Endothelial cell of umbilical vein (primary cell): Measurements from ENCODE around the gene ILKAP. TPM values are rescaled to one million over a fixed set of nuclear protein-coding genes. Genes with fewer than 3 reads are reported as not detected.

ENCODE experiments used
- BruUV-seq: library from RNA; stranded (reverse); fragments of 400-500 nt; replicated peaks from 2 replicates; lab custom pipeline; 2021; lab: Mats Ljungman, UMichigan
- CTCF ChIA-PET: fragments of 300-600, 350-600 bp; sonication (Branson Sonifier 250); formaldehyde crosslinking; loops from one replicate; lab custom pipeline; 2021; ENCODE audit warnings: antibody characterized with exemption, inconsistent platforms; lab: Charles Lee
- POLR2A ChIA-PET: fragments of 300-600, 350-600 bp; sonication (Branson Sonifier 250); formaldehyde crosslinking; loops from one replicate; lab custom pipeline; 2021; ENCODE audit warnings: antibody characterized with exemption, inconsistent platforms; lab: Charles Lee
- DNase-seq: peaks from one replicate; pipeline ENCODE4 v3.0.0-alpha.2; 2011; ENCODE audit warnings: low read depth, low spot score
- FAIRE-seq: peaks from 2 replicates; lab custom pipeline; 2011; peaks lifted over from hg19 to GRCh38; lab: Jason Lieb, UNC
- H2AFZ ChIP-seq: 2 replicates; pipeline ENCODE4 v1.6.0; 2012; ENCODE audit warnings: low read depth, low read length, control low read depth, inconsistent platforms
- H3K27ac ChIP-seq: 2 replicates; pipeline ENCODE4 v1.5.1; 2011; ENCODE audit warnings: low read depth, mild to moderate bottlenecking, control low read depth, low read length, moderate library complexity; ENCODE audit not compliant: insufficient read depth
- H3K27me3 ChIP-seq, 2 experiments: 2 replicates each; pipeline versions ENCODE4 v1.6.0 to v1.6.1; 2011; ENCODE audit warnings: low read length in 2 of 2, mixed read lengths in 1 of 2; ENCODE audit not compliant: control insufficient read depth in 2 of 2, insufficient read depth in 2 of 2
- H3K36me3 ChIP-seq, 2 experiments: 2 replicates in 1 of 2; 3 replicates in 1 of 2; pipeline ENCODE4 v1.5.1; 2011; ENCODE audit warnings: low read length in 2 of 2, mild to moderate bottlenecking in 1 of 2, moderate library complexity in 1 of 2; ENCODE audit not compliant: control insufficient read depth in 2 of 2, insufficient read depth in 2 of 2; ENCODE audit errors: extremely low read depth in 1 of 2
- H3K4me1 ChIP-seq: 3 replicates; pipeline ENCODE4 v1.5.1; 2011; ENCODE audit warnings: mild to moderate bottlenecking, low read length; ENCODE audit not compliant: control insufficient read depth, insufficient read depth; ENCODE audit errors: extremely low read depth
- H3K4me2 ChIP-seq: 2 replicates; pipeline ENCODE4 v1.6.1; 2011; ENCODE audit warnings: low read length, control low read depth, mixed read lengths; ENCODE audit not compliant: insufficient read depth
- H3K4me3 ChIP-seq, 3 experiments: fragments of 200-600 bp in 1 of 3; sonication (generic), shearing (Covaris generic) in 1 of 3; replicated peaks in 1 of 3; 2 replicates each; pipeline ENCODE4 v1.5.1; 2011 to 2016; ENCODE audit warnings: control low read depth in 3 of 3, low read length in 3 of 3, mild to moderate bottlenecking in 2 of 3, inconsistent platforms in 1 of 3, low read depth in 1 of 3, moderate library complexity in 1 of 3; ENCODE audit not compliant: insufficient read depth in 1 of 3
- H3K79me2 ChIP-seq: 2 replicates; pipeline ENCODE4 v1.6.0; 2012; ENCODE audit warnings: low read length, inconsistent platforms; ENCODE audit not compliant: control insufficient read depth, insufficient read depth
- H3K9ac ChIP-seq: replicated peaks from 2 replicates; pipeline ENCODE3; 2011; ENCODE audit warnings: low read length, control low read depth; ENCODE audit not compliant: insufficient read depth; ENCODE audit errors: extremely low read depth
- H3K9me1 ChIP-seq: replicated peaks from 3 replicates; pipeline ENCODE4 v1.6.0; 2011; ENCODE audit warnings: mild to moderate bottlenecking, low read length; ENCODE audit not compliant: control insufficient read depth, insufficient read depth; ENCODE audit errors: extremely low read depth
- H3K9me3 ChIP-seq: replicated peaks from 2 replicates; pipeline ENCODE4 v1.5.1; 2012; ENCODE audit warnings: low read length, inconsistent platforms; ENCODE audit not compliant: control insufficient read depth, insufficient read depth
- H4K20me1 ChIP-seq: replicated peaks from 2 replicates; pipeline ENCODE3; 2011; ENCODE audit warnings: mild to moderate bottlenecking, low read length; ENCODE audit not compliant: control insufficient read depth, insufficient read depth; ENCODE audit errors: extremely low read depth
- CTCF ChIP-seq, 2 donors: IDR thresholded peaks; 1 replicate in 1 of 2; 2 replicates in 1 of 2; pipeline ENCODE4 v1.5.1; 2011; ENCODE audit warnings: low read length in 2 of 2, mild to moderate bottlenecking in 2 of 2, moderate library complexity in 2 of 2, control low read depth in 1 of 2, inconsistent platforms in 1 of 2, low read depth in 1 of 2; ENCODE audit not compliant: insufficient read depth in 1 of 2; ENCODE audit errors: extremely low read depth in 1 of 2
- EZH2 ChIP-seq: IDR thresholded peaks from 2 replicates; pipeline ENCODE4 v1.6.1; 2012; ENCODE audit warnings: borderline replicate concordance, low read depth, mild to moderate bottlenecking, moderate library complexity, low read length, inconsistent platforms; ENCODE audit not compliant: severe bottlenecking
- FOS ChIP-seq: IDR thresholded peaks from 2 replicates; pipeline ENCODE4 v1.6.1; 2011; ENCODE audit warnings: mild to moderate bottlenecking, low read length, moderate library complexity, borderline replicate concordance; ENCODE audit not compliant: insufficient read depth
- GATA2 ChIP-seq: IDR thresholded peaks from 2 replicates; pipeline ENCODE4 v1.7.0; 2011; ENCODE audit warnings: low read depth, mild to moderate bottlenecking, moderate library complexity, mixed read lengths, low read length; ENCODE audit not compliant: insufficient read length, insufficient read depth
- JUN ChIP-seq: IDR thresholded peaks from 2 replicates; pipeline ENCODE4 v1.6.1; 2011; ENCODE audit warnings: borderline replicate concordance, low read depth; ENCODE audit not compliant: insufficient read length, insufficient read depth
- MAX ChIP-seq: IDR thresholded peaks from 2 replicates; pipeline ENCODE4 v1.6.1; 2011; ENCODE audit not compliant: insufficient read depth, insufficient read length
- MYC ChIP-seq: IDR thresholded peaks from one replicate; pipeline ENCODE4 v1.6.1; 2011; ENCODE audit warnings: mild to moderate bottlenecking, low read depth, low read length
- POLR2A ChIP-seq: IDR thresholded peaks from 2 replicates; pipeline ENCODE4 v1.6.1; 2012; ENCODE audit warnings: low read depth, mild to moderate bottlenecking, control low read depth, low read length
- POLR2AphosphoS5 ChIP-seq: IDR thresholded peaks from 2 replicates; pipeline ENCODE4 v1.6.1; 2012; ENCODE audit warnings: low read depth, mild to moderate bottlenecking, control low read depth, low read length, moderate library complexity; ENCODE audit not compliant: insufficient read depth
- dilution Hi-C: fragments of 300-500 bp; cut with MboI; formaldehyde crosslinking; loops from one replicate; pipeline ENCODE4 v1.15.0; 2019; ENCODE audit warnings: low sequenced_read_pairs; ENCODE audit not compliant: extremely low pct_ligation_motif_present
- intact Hi-C: fragments of 100-400 bp; cut with micrococcal nuclease; formaldehyde crosslinking; loops from one replicate; pipeline ENCODE4 v1.10.0; 2022
- polyA plus RNA-seq, 4 experiments: library from polyadenylated mRNA; depleted of rRNA in 3 of 4; stranded (reverse) in 3 of 4; unstranded in 1 of 4; fragments of >200 nt; gene quantifications; 2 replicates each; pipeline versions ENCODE4 v1.2.1 to v1.2.3, GENCODE V29; 2011 to 2012; ENCODE audit warnings: missing spikeins in 1 of 4
- total RNA-seq: library from RNA; stranded (reverse); gene quantifications from 2 replicates; pipeline ENCODE4 v1.2.3, GENCODE V29; 2021

ILKAP gene
- total and polyA plus RNA-seq, 2 donors (not counting 3 experiments of a cell fraction or from before 2014, with no cell fraction given): 49.2 to 49.8 TPM

- CTCF ChIA-PET: no interaction called here
- FAIRE-seq (no peak), DNase-seq (no peak)
- H3K9me3 ChIP-seq: no peaks in the 10 kb centered on the region
- H4K20me1 ChIP-seq: no peaks in the 10 kb centered on the region
- H3K27me3 ChIP-seq: peaks cover 1 to 2% of the 10 kb centered on the region in 2 experiments
- no peaks in the 10 kb centered on the region for H3K79me2 ChIP-seq
- H3K4me1 ChIP-seq: no peaks in the 10 kb centered on the region
- no peaks in the 10 kb centered on the region for H3K36me3 ChIP-seq
- H3K27ac ChIP-seq: no peak overlapping the region
- H3K9me1 ChIP-seq: no peaks in the 10 kb centered on the region
- H3K4me2 ChIP-seq: no peak overlapping the region
- H3K4me3 ChIP-seq: no peak overlapping the region
- intact Hi-C loops: no loop called here
- H2AFZ ChIP-seq: no peak overlapping the region
- no TSS peak for BruUV-seq
- H3K9ac ChIP-seq: no peak overlapping the region
- POLR2A ChIA-PET: no interaction called here
- TF ChIP-seq MAX (no peak), FOS (no peak), EZH2 (no peak), MYC (no peak), CTCF (IDR thresholded peaks at IDR 0.05; ENCODE audit: extremely low read depth in 1 of 2, insufficient read depth in 1 of 2, low read depth in 1 of 2, low read length in 2 of 2) (no peak), JUN (no peak), POLR2AphosphoS5 (no peak), POLR2A (no peak), GATA2 (no peak)
- dilution Hi-C loops: no loop called here
These were observed 80.9 kb downstream of the ILKAP start for GRCh38 chr2:238122287-238123217.
